ENCODE results near the gene ASB13.

ASB13 gene

DNA sequence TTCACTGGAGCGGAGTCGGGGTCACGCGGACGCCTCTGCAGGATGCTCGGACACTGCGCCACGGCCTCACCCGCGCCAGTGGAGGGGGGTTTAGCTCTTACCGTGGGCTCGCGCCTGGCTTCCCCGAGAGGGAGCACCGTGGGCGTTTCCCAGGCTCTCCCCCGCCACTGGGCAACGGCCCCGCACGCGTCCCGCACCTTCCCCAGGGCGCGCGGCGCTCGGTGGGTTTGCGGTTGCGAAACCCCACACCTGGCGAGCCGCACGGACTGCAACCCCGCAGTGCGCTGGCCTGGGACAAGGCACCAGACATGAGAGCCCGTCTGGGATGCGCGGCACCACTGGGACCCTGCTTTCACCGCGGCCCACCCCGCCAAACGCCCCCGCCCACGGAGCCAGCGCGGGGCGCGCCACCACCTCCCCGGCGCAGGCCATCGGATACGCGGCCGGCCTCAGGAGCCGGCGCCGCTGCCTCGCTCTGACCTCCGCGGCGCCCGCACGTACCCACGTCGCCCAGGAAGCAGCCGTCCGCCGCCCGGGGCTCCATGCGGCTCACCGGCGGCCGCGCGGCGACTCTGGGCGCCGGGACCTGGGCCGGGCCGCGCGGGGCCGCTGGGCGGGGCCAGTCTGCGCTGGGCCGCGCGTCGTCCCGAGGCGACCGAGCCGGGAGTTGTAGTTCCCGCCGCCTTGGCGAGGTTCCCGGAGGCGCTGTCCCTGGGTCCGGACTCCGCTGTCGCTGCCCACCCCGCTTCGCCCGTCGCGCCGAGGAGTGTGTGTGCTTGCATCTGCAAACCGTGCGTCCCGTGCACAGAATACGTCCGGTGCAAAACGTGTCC is at the start of gene ASB13:
ASB13 (minus strand) TSS at position 588 of the 833 bp plus-strand sequence; CDS start at position 544, 44 bp downstream.
- DNase-seq (ENCODE audit: low read depth in 2 of 2): peak in 1 of 2 donors; percentile 14

- no peak for DNase-seq (ENCODE audit: low read depth in 2 of 2)
Measured at GRCh38 chr10:5711642-5712041, 45.2 kb upstream of the ASB13 start.

DNA sequence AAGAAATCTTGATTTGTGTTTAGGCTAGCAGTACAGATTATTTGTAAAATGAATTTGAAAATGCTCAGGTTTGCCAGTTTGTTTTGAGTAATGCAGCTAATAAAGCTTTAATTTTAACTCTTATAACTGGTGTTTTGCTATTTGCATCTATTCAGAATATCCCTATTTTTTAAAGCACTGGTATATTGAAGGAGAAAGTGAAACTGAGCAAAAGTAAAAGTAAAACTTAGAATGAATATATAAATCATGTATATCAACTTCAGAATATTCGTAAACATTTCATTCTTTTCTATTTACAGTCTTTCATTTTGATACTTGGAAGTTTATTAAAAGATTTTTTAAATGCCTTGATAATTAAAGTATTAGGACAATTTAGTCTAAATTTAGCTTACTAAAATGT is 44.5 kb upstream of the ASB13 start:
- no peak for DNase-seq (ENCODE audit: low read depth in 2 of 2)

GRCh38 chr10:5709865-5710264 is 43.5 kb upstream of the ASB13 start:
- no peak for DNase-seq (ENCODE audit: low read depth in 2 of 2)

DNA sequence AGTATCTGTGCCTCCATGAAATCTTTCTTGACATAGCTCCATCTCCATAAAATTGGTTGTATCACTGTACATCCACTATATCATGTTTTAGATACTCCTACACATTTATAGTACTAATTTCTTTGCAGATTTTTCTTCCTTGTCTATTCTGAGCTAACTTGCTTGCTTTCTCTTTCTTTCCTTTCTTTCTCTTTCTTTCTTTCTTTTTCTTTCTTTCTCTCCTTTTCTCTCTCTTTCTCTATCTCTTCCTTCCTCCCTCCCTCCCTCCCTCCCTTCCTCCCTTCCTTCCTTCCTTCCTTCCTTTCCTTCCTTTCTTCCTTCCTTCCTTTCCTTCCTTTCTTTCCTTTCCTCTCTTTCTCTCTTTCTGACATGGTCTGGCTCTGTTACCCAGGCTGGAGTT is 42.0 kb upstream of the ASB13 start:
- no peak for DNase-seq (ENCODE audit: low read depth in 2 of 2)

GRCh38 chr10:5698062-5698461 is 31.7 kb upstream of the ASB13 start:
- no peak for DNase-seq (ENCODE audit: low read depth in 2 of 2)

- no peak for DNase-seq (ENCODE audit: low read depth in 2 of 2)
Measured at GRCh38 chr10:5697342-5697741, 30.9 kb upstream of the ASB13 start.

DNA sequence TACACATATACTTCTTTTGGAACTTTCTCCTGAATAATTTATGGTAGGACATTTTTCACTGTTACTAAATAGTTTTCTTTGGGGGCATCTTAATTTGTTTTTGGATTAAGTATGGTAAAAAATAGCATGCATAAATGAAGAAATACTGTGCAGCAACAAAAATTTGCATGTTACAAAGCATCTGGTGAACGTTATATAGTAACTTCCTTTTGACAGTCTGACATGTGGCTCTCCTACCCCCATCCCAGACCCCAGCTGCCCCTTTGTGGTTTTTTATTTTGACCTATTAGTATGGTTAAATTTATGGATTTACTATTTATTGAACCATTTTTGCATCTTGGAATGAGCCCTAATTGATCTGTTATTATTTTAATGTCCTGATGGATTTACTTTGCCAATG is 28.2 kb upstream of the ASB13 start:
- no peak for DNase-seq (ENCODE audit: low read depth in 2 of 2)

- peak in 1 of 2 donors; percentile 24 for DNase-seq (ENCODE audit: low read depth in 2 of 2)
Measured at GRCh38 chr10:5692461-5693358, 26.3 kb upstream of the ASB13 start.

DNA sequence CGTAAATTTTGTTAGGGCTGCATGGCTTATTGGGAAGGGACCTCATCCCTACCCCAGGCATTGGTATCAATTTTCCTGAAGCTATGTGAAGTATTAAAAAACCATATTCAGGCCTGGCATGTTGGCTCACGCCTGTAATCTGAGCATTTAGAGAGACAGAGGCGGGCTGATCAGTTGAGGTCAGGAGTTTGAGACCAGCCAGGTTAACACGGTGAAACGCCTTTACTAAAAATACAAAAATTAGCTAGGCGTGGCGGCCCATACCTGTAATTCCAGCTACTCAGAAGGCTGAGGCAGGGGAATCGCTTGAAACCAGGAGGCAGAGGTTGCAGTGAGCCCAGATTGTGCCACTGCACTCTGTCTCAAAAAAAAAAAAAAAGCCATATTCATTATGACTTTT is 25.4 kb upstream of the ASB13 start:
- DNase-seq (ENCODE audit: low read depth in 2 of 2): no peak

- DNase-seq (ENCODE audit: low read depth in 2 of 2): no peak
Measured at GRCh38 chr10:5688587-5688986, 22.2 kb upstream of the ASB13 start.

DNA sequence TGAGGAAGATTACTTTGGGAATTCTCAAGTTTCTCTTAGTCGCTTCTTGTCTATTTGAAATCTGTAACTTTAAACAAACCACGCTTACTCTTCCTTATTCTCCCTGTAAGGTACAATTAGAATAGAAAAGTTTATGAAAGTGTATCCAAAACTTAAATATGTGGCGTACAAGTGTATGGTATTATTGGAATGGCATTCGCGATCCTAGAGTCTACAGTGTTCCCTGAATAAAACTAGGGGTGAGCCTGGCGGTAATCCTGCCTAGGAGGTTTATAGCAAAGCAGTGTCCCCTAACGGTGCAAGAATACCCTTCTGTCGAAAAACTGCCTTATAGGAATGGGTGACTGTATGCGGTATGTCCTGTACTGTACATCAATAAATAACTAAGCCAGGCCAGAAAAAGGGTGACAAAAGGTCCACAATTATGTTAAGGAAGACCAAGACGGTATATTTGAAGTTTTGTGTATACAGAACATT is 19.4 kb upstream of the ASB13 start:
- no peak for DNase-seq (ENCODE audit: low read depth in 2 of 2)

DNA sequence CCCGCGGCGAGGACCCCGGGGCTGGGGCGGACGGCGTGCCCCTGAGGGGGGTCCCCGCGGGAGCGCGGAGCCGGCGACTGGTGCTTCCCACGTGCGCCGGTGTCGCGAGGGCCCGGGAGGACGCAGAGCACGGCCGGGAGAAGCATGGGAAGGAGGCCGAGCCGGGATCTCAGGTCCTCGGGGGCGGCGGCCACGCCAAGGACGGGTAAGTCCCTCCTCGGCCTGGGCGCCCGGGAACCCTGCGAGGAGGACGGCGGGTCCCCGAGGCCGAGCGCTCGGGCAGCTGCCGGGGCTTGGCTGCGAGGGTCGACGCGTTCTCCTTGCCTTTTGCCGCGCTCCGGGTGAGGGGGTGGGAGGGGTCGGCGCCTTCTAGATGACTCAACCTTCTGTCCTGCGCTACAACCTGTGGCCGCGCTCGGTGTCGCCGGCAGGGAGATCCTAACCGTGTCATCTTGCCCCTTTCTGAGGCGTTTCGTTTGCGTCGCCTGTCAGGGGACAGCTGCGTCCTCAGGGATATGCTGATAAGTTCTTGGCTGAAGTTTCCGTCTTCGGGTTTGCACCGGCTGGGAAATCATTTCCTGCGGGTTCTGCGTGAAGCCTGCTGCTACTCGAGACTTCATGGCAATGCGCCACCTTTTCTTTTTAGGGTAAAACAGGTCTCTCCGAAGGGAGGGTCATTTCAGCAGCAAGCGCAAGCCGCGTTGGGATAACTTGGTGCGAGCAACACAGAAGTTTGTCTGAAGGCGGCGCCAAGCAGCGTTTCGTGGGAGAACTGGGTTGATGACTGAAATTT is 18.8 kb upstream of the ASB13 start:
- DNase-seq (ENCODE audit: low read depth in 2 of 2): peak; percentile 10 to 22

DNA sequence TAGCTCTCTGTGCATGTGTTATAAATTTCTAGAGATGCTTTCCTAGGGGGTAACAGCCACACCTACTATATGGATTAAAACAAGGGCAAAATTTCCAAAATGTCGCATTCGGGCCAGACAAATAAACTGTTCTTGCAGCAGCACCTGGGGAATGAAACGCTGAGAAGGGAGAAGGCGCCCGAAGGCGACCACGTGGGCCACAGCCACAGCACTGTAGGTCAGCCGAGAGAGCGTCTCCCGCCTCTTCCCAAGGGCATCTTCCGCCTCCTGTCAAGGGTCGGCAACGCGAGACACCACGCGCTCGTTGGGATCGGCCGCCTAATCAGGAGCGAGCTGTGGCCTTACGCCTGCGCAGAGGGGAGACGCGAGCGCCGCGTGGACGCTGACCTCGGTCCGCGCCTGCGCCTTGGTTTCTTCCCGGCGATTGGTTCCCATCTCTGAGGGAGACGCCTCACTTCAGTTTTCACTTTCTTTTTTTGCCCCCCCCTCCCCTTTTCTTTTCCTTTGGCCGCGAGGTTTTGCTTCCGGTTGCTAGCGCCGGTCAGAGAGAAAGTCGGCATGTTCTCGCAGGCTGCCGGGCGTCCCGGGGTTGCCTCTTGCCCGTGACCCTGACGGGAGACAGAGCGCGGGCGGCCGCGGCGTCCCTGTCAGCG is 18.0 kb upstream of the ASB13 start, which contains the start of gene TASOR2:
TASOR2 (plus strand) TSS at position 521 of the 653 bp plus-strand sequence. CDS start 35,805 bp downstream, outside the sequence.
- DNase-seq (ENCODE audit: low read depth in 2 of 2): peak; percentile 86 to 94

GRCh38 chr10:5683065-5683464 is 16.7 kb upstream of the ASB13 start:
- no peak for DNase-seq (ENCODE audit: low read depth in 2 of 2)

DNA sequence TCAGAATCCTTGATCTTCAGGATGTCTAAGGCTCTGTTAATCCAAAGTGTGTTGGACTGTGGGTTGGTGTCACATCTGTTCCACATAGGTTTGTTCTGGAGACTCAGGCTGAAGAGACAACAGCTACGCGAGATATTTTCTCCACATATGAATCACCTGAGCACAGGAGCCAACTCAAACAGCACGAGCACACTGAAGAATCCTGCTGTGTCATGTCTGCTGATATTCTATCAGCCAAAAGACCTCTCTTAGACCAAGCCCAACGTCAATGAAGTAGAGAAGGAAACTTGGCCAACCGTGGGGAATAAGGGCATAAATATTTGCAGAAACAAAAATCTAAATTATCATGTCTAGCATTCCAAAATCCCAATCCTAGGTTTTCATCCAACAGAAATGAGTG is 15.5 kb upstream of the ASB13 start:
- no peak for DNase-seq (ENCODE audit: low read depth in 2 of 2)

DNA sequence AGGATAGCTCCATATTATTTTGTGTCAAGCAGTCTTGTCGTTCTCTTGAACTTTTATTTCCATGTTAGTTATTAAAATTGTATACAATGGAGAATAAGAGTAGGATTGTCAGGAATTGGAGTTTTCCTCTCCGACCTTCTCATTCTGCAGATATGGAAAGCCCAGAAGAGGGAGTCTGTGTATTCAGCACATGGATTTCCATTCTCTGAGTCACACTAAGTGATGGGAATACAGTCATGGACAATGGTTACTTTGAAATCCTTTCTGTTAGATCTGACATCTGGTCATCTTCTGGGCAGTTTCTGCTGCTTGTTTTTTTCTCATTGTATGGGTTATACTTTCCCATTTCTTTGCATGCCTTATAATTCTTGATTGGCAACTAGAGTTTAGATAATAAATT is 13.2 kb upstream of the ASB13 start:
- DNase-seq (ENCODE audit: low read depth in 2 of 2): no peak

DNA sequence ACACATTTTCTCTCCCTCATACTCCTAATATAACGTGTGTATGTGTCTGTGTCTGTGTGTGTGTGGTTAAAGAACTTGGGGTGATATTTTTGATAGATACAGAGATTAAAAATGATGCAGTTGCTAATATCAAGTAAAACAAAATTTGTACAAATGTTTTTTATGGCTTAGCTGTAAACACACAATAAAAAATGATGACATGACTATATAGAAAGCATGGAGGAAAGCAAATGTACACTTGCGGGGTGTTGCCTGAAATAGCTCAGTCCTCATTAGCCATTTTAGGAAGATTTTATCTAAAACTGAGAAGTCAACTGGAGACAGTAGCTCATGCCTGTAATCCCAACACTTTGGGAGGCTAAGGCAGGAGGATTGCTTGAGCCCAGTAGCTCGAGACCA is 12.6 kb upstream of the ASB13 start:
- DNase-seq (ENCODE audit: low read depth in 2 of 2): no peak

GRCh38 chr10:5678397-5679036 is 12.1 kb upstream of the ASB13 start:
- no peak for DNase-seq (ENCODE audit: low read depth in 2 of 2)

DNA sequence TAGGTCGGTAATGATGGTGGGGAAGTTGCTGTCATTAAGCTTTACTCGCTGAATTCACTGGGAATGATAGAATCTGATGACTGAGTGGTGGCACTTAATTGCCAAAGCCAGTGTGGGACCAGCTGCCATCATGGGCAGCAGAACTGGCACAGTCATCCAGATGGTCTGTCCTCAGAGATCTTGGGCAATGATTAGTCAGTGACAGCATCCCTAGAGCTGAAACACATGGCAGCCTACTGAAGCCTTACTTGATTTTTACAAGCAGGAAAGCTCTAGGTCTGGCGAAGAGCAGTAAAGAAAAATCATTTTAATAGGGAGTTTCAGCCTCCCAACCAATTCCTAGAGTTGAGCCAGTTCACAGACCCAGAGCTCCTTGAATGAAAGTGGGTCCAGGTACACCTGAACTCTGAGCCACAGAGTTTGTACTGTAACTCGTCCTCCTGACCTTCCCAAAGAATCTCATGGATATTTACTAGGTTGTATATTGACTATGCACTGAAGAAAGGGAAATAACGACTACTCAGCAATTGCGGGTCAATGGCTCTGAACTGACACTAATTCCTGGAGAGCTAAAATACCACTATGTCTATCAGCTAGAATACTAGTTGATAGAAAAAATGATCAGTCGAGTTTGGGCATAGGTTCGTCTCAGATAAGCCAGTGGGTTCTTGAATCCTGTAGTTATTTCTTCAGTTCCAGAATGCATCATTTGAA is 4.4 kb upstream of the ASB13 start:
- no peak for DNase-seq (ENCODE audit: low read depth in 2 of 2)

Measured in stimulated activated CD4-positive, alpha-beta T cell treated with anti-CD3 and anti-CD28 coated beads, Interleukin-1b, Interleukin-23, amount 100 ng/mL, for 1 hour (primary cell).